SJSA1 (cell line): ENCODE results near the gene PSRC1. TPM values are rescaled to one million over a fixed set of nuclear protein-coding genes. Genes with fewer than 3 reads are reported as not detected.

Experiments used
- DNase-seq, 2 experiments: peaks; one replicate each; pipeline ENCODE4 v3.0.0-alpha.2; 2015 to 2020; ENCODE audit warnings: low spot score in 2 of 2, low read depth in 1 of 2
- H3K27ac ChIP-seq: fragments of 250-450 bp; sonication (Bioruptor Pico); 2 replicates; pipeline ENCODE4 v1.5.1; 2020; ENCODE audit warnings: mild to moderate bottlenecking, moderate library complexity
- H3K27me3 ChIP-seq: fragments of 250-450 bp; sonication (Bioruptor Pico); replicated peaks from 2 replicates; pipeline ENCODE4 v1.5.1; 2020; ENCODE audit warnings: mild to moderate bottlenecking, moderate library complexity
- H3K36me3 ChIP-seq: fragments of 250-450 bp; sonication (Bioruptor Pico); 2 replicates; pipeline ENCODE4 v1.5.1; 2020; ENCODE audit warnings: mild to moderate bottlenecking
- H3K4me1 ChIP-seq: fragments of 250-450 bp; sonication (Bioruptor Pico); replicated peaks from 2 replicates; pipeline ENCODE4 v1.6.1; 2021; ENCODE audit warnings: mild to moderate bottlenecking
- H3K4me3 ChIP-seq: fragments of 250-450 bp; sonication (Bioruptor Pico); 2 replicates; pipeline ENCODE4 v1.5.1; 2020; ENCODE audit warnings: mild to moderate bottlenecking
- H3K9me3 ChIP-seq: fragments of 250-450 bp; sonication (Bioruptor Pico); replicated peaks from 2 replicates; pipeline ENCODE4 v1.5.1; 2020; ENCODE audit warnings: mild to moderate bottlenecking
- total RNA-seq: library from RNA; depleted of rRNA; stranded (reverse); fragments of >200 nt; shearing (Covaris generic); gene quantifications from 2 replicates; pipeline ENCODE4 v1.2.3, GENCODE V29; 2014

PSRC1 gene
- total RNA-seq, 1 experiment from 2014 or later: 94.1 TPM

DNA sequence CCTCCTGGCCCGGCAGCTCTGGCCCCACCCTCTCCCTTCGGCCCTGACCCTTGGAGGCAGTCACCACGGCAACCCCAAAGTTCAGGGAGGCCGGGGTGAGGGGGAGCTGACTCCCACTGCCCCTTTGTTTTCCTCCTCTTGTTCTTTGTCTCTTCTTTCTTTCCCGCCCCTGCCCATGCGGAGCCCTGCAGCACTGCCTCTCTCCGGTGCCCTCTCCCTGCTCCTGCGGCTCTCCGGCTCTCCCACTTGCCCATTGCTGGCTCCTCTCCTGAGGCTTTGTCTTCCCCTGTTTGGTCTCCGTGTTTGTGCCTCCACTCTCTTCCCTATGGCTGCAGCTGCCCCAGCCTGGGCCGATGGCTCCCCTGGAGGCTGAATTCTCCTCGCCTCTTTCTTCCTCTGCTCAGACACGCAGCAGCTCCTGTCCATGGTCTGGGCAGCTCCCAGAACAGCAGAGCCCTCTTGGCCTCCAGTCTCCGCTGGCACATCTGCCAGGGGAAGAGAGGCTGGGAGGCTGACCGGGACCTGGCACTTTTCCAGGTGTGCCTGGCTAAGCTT is 27.8 kb downstream of the PSRC1 start:
- Histone ChIP-seq H3K9me3 (no peaks in the 10 kb centered on the region), H3K4me1 (peaks cover 12% of the 10 kb centered on the region), H3K36me3 (no peaks in the 10 kb centered on the region), H3K4me3 (no peak overlapping the region), H3K27ac (no peak overlapping the region), H3K27me3 (peaks cover 5% of the 10 kb centered on the region)
- no peak for DNase-seq

- peaks cover 17% of the 10 kb centered on the region for H3K4me1 ChIP-seq
- H3K27ac ChIP-seq: no peak overlapping the region
Measured at GRCh38 chr1:109254621-109255096, 28.3 kb downstream of the PSRC1 start.

GRCh38 chr1:109253803-109254620 is 28.9 kb downstream of the PSRC1 start:
- no peak for DNase-seq
- Histone ChIP-seq H3K27ac (no peak overlapping the region), H3K4me3 (no peak overlapping the region), H3K27me3 (peaks cover 14% of the 10 kb centered on the region), H3K4me1 (peaks cover 22% of the 10 kb centered on the region), H3K36me3 (peaks cover 2% of the 10 kb centered on the region; the same call in 1 of the 2 replicates), H3K9me3 (no peaks in the 10 kb centered on the region; the same call in 1 of the 2 replicates)

More at GRCh38 chr1:109254621-109255096, 28.3 kb downstream of the PSRC1 start:
- H3K27me3 ChIP-seq: peaks cover 10% of the 10 kb centered on the region
- no peak for DNase-seq
- peaks cover 2% of the 10 kb centered on the region; the same call in 1 of the 2 replicates for H3K36me3 ChIP-seq
- H3K9me3 ChIP-seq: no peaks in the 10 kb centered on the region
- no peak overlapping the region for H3K4me3 ChIP-seq

- Histone ChIP-seq H3K27ac (no peak overlapping the region), H3K27me3 (peaks cover 14% of the 10 kb centered on the region), H3K4me1 (peaks cover 25% of the 10 kb centered on the region), H3K9me3 (no peaks in the 10 kb centered on the region; the same call in 1 of the 2 replicates), H3K36me3 (peaks cover 2% of the 10 kb centered on the region; the same call in 1 of the 2 replicates), H3K4me3 (no peak overlapping the region)
- no peak for DNase-seq
Measured at GRCh38 chr1:109252893-109253802, 29.8 kb downstream of the PSRC1 start.

DNA sequence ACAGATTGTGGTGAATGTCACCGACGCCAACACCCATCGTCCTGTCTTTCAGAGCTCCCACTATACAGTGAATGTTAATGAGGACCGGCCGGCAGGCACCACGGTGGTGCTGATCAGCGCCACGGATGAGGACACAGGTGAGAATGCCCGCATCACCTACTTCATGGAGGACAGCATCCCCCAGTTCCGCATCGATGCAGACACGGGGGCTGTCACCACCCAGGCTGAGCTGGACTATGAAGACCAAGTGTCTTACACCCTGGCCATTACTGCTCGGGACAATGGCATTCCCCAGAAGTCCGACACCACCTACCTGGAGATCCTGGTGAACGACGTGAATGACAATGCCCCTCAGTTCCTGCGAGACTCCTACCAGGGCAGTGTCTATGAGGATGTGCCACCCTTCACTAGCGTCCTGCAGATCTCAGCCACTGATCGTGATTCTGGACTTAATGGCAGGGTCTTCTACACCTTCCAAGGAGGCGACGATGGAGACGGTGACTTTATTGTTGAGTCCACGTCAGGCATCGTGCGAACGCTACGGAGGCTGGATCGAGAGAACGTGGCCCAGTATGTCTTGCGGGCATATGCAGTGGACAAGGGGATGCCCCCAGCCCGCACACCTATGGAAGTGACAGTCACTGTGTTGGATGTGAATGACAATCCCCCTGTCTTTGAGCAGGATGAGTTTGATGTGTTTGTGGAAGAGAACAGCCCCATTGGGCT is 30.6 kb downstream of the PSRC1 start:
- Histone ChIP-seq H3K27me3 (peaks cover 14% of the 10 kb centered on the region), H3K9me3 (no peaks in the 10 kb centered on the region; the same call in 1 of the 2 replicates), H3K4me3 (no peak overlapping the region), H3K27ac (no peak overlapping the region), H3K36me3 (peaks cover 2% of the 10 kb centered on the region; the same call in 1 of the 2 replicates), H3K4me1 (peaks cover 25% of the 10 kb centered on the region)
- no peak for DNase-seq

- peak in 1 of 2 experiments; percentile 37 for DNase-seq
- H3K27ac ChIP-seq: no peak overlapping the region
- peaks cover 25% of the 10 kb centered on the region for H3K4me1 ChIP-seq
Measured at GRCh38 chr1:109251277-109252166, 31.4 kb downstream of the PSRC1 start.

GRCh38 chr1:109250454-109251276 is 32.3 kb downstream of the PSRC1 start:
- H3K4me1 ChIP-seq: peaks cover 25% of the 10 kb centered on the region
- H3K9me3 ChIP-seq: no peaks in the 10 kb centered on the region; the same call in 1 of the 2 replicates
- no peak overlapping the region for H3K4me3 ChIP-seq
- no peak for DNase-seq
- peaks cover 14% of the 10 kb centered on the region for H3K27me3 ChIP-seq
- H3K36me3 ChIP-seq: peaks cover 2% of the 10 kb centered on the region; the same call in 1 of the 2 replicates
- no peak overlapping the region for H3K27ac ChIP-seq

More at GRCh38 chr1:109251277-109252166, 31.4 kb downstream of the PSRC1 start:
- H3K27me3 ChIP-seq: peaks cover 14% of the 10 kb centered on the region
- no peak overlapping the region for H3K4me3 ChIP-seq
- peaks cover 2% of the 10 kb centered on the region; the same call in 1 of the 2 replicates for H3K36me3 ChIP-seq
- no peaks in the 10 kb centered on the region; the same call in 1 of the 2 replicates for H3K9me3 ChIP-seq

DNA sequence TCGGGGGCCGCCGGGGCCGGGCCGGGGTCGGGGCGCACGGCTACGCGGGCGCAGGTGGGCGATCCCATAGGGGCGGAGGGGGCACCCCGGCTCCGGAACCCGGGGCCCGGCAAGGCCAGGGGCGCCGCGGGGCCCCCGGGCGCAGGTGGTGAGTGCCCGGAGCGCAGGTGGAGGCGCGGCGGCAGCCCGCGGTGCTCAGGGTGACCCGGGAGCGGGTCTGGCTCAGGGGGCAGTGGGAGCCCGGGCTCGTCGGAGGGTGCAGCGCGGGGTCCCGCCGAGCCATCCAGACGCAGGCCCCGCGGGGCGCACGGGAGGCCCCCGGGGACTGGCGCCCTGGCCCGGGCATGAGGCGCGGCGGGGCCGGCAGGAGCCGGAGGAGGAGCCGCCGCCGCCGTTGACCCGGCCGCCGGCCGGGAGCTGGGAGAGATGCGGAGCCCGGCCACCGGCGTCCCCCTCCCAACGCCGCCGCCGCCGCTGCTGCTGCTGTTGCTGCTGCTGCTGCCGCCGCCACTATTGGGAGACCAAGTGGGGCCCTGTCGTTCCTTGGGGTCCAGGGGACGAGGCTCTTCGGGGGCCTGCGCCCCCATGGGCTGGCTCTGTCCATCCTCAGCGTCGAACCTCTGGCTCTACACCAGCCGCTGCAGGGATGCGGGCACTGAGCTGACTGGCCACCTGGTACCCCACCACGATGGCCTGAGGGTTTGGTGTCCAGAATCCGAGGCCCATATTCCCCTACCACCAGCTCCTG is 33.1 kb downstream of the PSRC1 start:
- H3K4me1 ChIP-seq: peaks cover 25% of the 10 kb centered on the region
- H3K9me3 ChIP-seq: no peaks in the 10 kb centered on the region; the same call in 1 of the 2 replicates
- no peak for DNase-seq
- H3K27ac ChIP-seq: no peak overlapping the region
- H3K27me3 ChIP-seq: peaks cover 14% of the 10 kb centered on the region
- H3K4me3 ChIP-seq: peak overlapping the region; percentile 41
- H3K36me3 ChIP-seq: peaks cover 2% of the 10 kb centered on the region; the same call in 1 of the 2 replicates

- Histone ChIP-seq H3K27me3 (peaks cover 14% of the 10 kb centered on the region), H3K9me3 (no peaks in the 10 kb centered on the region; the same call in 1 of the 2 replicates), H3K36me3 (peaks cover 2% of the 10 kb centered on the region; the same call in 1 of the 2 replicates), H3K4me1 (peaks cover 20% of the 10 kb centered on the region), H3K27ac (no peak within 1 kb of the TSS), H3K4me3 (peak within 1 kb of the TSS; percentile 41)
- peak; percentile 30 to 46 for DNase-seq
Measured at GRCh38 chr1:109248797-109249629, 33.9 kb downstream of the PSRC1 start, which contains the start of gene CELSR2. CELSR2 (plus strand) TSS chr1:109249539; CDS start chr1:109250080, 541 bp downstream.

DNA sequence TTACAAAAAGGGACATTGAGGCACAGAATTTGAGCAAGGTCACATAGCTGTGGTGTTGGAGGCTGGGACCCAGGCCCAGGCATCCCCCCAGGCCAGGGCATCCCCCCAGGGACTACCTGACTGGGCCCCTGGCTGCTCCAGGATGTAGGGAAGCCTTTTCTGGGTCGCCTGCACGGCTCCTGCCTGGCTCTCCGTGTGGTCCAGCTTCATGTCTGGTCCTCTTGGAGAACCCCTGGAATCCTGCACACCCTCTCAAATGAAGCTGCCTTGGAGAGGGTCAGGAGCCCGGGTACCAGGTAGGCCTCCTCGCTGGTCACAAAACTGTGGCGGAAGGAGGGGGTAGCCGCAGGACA is 34.5 kb downstream of the PSRC1 start:
- no peak for DNase-seq
- no peaks in the 10 kb centered on the region; the same call in 1 of the 2 replicates for H3K9me3 ChIP-seq
- no peak overlapping the region for H3K4me3 ChIP-seq
- H3K4me1 ChIP-seq: peaks cover 14% of the 10 kb centered on the region
- H3K27ac ChIP-seq: no peak overlapping the region
- peaks cover 14% of the 10 kb centered on the region for H3K27me3 ChIP-seq
- peaks cover 2% of the 10 kb centered on the region; the same call in 1 of the 2 replicates for H3K36me3 ChIP-seq
